OCI-M2 (cell line): ENCODE measurements around the gene ZNF865.

Experiments
- DNase-seq: peaks from one replicate; lab custom pipeline; 2025; ENCODE audit not compliant: unreplicated experiment; lab: John Stamatoyannopoulos, UW

ZNF865 gene

GRCh38 chr19:55623130-55623529 lies 17.7 kb downstream of the ZNF865 start:
- DNase-seq = no peak

DNA sequence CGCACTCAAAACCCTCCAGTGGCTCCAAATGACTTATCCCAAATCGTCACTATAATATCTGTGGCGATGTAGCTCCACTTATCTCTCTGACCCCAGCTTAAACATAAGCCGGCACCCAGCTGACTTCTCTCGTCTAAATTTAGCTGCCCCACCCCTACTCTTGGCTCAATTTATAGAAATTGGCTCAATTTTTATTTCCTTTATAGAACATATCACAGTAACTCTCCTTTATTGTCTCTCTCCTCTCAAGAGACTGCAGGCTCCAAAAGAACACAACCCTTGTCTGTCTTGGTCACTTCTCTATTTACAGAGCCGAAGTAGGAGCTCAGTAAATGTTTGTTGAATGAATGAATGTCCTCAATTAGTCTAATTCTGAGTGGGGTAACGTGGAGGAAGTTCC lies 18.1 kb downstream of the ZNF865 start:
- no peak for DNase-seq

- peak; percentile 87 for DNase-seq
Measured at GRCh38 chr19:55624109-55625003, 18.9 kb downstream of the ZNF865 start, which contains the start of gene ZNF784. ZNF784 (minus strand) TSS chr19:55624566; CDS start chr19:55624561, 5 bp downstream.

- no peak for DNase-seq
Measured at GRCh38 chr19:55625004-55625326, 19.5 kb downstream of the ZNF865 start.

- DNase-seq = no peak
Measured at GRCh38 chr19:55626350-55626749, 20.9 kb downstream of the ZNF865 start.

- peak; percentile 86 for DNase-seq
Measured at GRCh38 chr19:55632463-55632834, 27.0 kb downstream of the ZNF865 start.

GRCh38 chr19:55633861-55634260 lies 28.4 kb downstream of the ZNF865 start:
- no peak for DNase-seq

DNA sequence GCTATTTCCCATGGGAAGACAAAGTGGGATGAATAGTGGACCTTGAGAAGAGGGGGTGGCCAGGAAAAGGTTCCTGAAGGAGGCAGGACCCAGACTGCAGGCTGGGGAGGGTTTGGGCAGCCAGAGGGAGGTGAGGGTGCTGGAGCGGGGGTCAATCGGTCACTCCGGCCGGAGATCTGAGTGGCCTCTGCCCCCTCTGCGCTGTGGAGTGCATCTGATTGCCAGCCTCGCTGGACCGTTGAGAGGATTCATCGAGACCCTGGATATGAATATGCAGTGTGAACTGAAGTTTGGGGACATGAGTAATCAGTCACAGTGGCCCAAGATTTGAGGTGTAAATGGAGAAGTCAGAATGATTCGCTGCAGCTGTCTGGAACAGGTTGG lies 29.9 kb downstream of the ZNF865 start:
- DNase-seq = no peak

DNA sequence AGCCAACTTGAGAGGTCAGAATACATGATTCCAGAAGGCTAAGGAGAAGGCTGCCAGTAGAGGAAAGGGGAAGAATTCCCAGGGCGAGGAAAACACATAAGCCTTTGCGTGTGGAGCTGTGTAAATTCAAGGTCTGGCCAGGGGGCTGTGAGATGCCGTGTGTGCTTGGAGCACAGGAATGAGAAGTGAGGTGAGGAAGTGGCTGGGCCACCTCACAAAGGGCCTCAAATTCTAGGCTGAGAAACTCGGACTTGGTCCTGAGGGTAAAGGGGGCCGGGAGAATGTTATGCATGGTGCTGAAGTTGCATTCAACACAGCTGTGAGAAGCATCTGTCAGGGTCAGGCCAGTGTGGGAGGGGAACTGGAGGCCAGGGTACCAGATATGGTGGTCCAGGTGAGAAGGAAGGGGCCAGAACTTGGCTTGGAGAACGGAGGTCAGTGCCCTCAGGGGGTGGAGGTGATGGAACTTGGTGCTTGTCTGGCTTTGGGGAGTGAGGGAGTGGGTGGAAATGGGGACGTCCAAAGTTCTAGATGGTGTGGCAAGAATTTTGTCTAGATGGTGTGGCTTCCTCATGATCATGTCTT lies 30.5 kb downstream of the ZNF865 start:
- no peak for DNase-seq

GRCh38 chr19:55636723-55637122 lies 31.3 kb downstream of the ZNF865 start:
- no peak for DNase-seq

- no peak for DNase-seq
Measured at GRCh38 chr19:55637534-55637933, 32.1 kb downstream of the ZNF865 start.

DNA sequence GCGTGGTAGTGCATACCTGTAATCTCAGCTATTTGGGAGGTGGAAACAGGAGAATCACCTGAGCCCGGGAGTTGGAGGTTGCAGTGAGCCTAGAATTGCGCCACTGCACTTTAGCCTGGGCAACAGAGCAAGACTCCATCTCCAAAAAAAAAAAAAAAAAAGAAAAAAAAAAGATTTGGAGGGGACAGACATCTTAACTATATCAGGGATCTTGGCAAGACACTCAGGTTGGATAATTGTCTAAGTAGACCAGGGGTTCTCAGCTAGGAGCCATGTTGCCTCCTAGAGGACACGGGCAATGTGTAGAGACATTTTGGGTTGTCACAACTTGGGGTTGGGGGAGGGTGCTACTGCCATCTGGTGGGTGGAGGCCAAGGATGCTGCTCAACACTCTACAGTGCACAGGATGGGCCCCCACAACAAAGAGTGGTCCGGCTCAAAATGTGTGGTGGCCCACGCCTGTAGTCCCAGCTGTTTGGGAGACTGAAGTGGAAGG lies 33.5 kb downstream of the ZNF865 start:
- no peak for DNase-seq

DNA sequence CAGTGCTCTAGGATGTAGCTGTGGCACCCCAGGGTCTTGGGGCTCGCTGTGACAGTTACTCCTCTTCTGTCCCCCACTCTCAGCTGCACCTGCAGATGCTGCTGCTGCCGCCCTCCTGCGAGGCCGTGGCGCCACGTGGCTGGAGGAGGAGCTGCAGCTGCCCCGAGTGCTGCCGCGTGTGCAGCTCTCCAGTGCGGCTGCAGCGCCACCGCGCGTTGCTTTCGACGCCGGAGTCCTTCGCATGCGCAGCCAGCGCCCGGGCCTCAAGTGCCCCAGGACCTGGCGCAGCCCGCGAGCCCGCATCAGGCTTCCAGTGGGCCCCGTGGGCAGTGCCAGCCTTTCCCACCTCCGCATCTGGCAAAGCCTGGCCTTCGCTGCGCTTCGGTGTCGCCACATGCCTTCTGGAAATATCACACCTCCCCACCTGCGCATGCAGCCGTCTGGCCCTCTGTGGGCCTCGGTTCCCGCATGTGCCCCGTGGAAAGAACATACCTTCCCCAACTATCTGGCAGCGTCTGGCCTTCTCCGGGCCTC lies 34.7 kb downstream of the ZNF865 start:
- DNase-seq = no peak

GRCh38 chr19:55640577-55641425 lies 35.4 kb downstream of the ZNF865 start, which contains the start of gene ZNF580:
ZNF580 (plus strand) TSS chr19:55641002; CDS start chr19:55642509, 1,507 bp downstream.
- no peak for DNase-seq

GRCh38 chr19:55641426-55642152 lies 36.1 kb downstream of the ZNF865 start:
- DNase-seq = no peak

DNA sequence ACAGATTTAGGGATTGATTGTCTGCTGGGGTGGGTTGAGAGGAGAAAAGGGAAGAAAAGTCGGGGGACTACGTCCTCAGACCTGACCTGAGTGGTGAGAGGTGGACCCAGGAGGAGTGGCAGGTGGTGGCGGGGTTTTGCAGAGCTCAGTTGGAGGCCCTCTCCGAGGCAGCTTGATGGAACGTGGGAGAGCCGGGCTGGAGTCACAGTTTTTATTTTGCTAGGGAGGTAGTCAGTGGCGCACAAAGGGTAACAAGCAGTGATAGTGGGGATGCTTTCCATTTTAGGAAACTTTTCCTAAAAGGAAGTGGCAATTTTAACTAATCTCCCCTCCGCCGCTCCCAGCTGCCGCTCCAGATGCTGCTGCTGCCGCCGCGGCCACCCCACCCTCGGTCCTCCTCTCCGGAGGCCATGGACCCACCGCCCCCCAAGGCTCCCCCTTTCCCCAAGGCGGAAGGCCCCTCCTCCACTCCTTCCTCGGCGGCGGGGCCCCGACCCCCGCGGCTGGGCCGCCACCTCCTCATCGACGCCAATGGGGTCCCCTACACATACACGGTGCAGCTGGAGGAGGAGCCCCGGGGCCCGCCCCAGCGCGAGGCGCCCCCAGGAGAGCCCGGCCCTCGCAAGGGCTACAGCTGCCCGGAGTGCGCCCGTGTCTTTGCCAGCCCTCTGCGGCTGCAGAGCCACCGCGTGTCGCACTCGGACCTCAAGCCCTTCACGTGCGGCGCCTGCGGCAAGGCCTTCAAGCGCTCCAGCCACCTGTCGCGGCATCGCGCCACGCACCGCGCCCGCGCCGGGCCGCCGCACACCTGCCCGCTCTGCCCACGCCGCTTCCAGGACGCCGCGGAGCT lies 36.9 kb downstream of the ZNF865 start:
- no peak for DNase-seq

DNA sequence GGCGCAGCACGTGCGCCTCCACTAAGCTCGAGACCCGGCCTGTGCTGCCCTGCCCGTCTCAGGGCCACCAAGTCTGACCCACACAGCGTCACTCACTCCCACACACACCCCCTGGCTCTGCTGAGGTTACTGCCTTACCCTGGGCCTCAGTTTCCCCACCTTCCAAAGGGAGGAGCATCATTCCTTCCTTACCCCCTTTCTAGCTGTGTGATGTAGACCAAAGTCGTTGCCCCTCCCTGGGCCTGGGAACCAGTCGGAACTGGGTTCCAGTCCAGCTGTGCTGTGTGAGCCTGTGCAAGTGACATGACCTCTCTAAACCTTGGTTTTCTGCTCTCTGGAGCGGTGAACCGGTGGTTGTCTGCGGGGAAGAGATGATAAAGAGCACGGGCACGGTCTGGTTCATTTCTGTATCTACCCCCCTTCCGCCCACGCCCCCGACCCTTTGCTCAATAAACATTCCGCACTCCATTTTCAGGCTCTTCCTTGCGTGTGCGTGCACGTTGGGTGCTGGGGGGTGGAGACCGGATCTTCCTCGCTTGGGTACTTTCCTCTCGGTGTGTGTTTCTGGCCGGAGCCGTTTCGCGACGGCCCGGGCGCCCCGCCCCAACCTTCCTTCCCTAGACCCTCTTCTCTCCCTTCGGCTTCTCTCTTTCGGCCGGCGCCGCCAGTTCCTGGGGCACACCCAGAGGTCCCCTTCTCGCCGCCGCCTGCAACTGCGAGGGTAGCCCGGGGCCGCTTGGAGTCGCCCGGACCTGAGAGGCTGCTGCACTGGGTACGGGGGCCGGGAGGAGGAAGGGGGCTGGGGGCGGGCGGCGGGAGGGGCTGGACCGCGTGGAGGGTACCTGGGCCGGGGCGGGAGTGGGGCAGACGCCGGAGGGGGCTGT lies 37.8 kb downstream of the ZNF865 start, which contains the start of gene ZNF581:
Gene ZNF581, plus strand, starts transcription at position 647 of the 884 bp plus-strand sequence. CDS start 923 bp downstream, outside the sequence.
- peak; percentile 67 for DNase-seq

DNA sequence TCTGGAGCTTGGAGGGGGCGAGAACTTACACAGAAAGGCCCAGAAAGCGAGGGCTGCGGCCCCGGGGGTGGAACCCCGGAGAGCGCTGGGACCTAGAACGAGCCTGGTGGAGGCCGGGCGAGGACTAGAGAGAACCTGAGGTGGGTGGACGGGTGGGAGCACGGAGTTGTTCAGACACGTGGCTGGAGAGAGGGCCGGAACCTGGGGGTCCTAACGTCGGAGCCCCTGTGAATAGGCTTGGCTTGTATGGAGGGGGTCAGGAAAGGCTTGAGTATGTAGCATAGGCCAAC lies 38.4 kb downstream of the ZNF865 start:
- no peak for DNase-seq
